Measurements from ENCODE around the gene RPRD1B. TPM values are rescaled to one million over a fixed set of nuclear protein-coding genes. Genes with fewer than 3 reads are reported as not detected.

Gene RPRD1B
- total RNA-seq, 4 donors from 2014 or later, result 44.5 to 55.4 (median 52.4) TPM

GRCh38 chr20:38123021-38123587, 89.6 kb downstream of the RPRD1B start:
- peak; percentile 14 to 46 (median 44) for DNase-seq
- Histone ChIP-seq H3K27ac (peak overlapping the region; percentile 11 to 64 (median 38)), H3K27me3 (no peaks in the 10 kb centered on the region), H3K36me3 (no peaks in the 10 kb centered on the region), H3K9me3 (no peaks in the 10 kb centered on the region), H3K4me1 (peaks cover 0 to 35% (median 0%) of the 10 kb centered on the region in 4 donors), H3K4me3 (no peak overlapping the region)
- TF ChIP-seq POLR2A (IDR thresholded peaks at IDR 0.05) (no peak), CTCF (IDR thresholded peaks at IDR 0.05) (no peak)

GRCh38 chr20:38125157-38126056, 91.9 kb downstream of the RPRD1B start:
- H3K36me3 ChIP-seq, result peaks cover 0 to 10% (median 0%) of the 10 kb centered on the region in 3 donors
- peaks cover 0 to 35% (median 0%) of the 10 kb centered on the region in 4 donors for H3K4me1 ChIP-seq
- no peak overlapping the region for H3K4me3 ChIP-seq
- peak in 2 of 3 donors; percentile 66 to 70 for DNase-seq
- peak overlapping the region in 3 of 4 donors; percentile 18 to 77 (median 68) for H3K27ac ChIP-seq
- H3K9me3 ChIP-seq, result no peaks in the 10 kb centered on the region
- no peaks in the 10 kb centered on the region for H3K27me3 ChIP-seq
- TF ChIP-seq CTCF (IDR thresholded peaks at IDR 0.05) (no peak), POLR2A (IDR thresholded peaks at IDR 0.05) (no peak)

- H3K4me1 ChIP-seq, result peaks cover 0 to 35% (median 0%) of the 10 kb centered on the region in 4 donors
- no peaks in the 10 kb centered on the region for H3K9me3 ChIP-seq
- no peak for TF ChIP-seq POLR2A (IDR thresholded peaks at IDR 0.05)
- no peak for TF ChIP-seq CTCF (IDR thresholded peaks at IDR 0.05)
- DNase-seq, result peak in 2 of 3 donors; percentile 43 to 45
- H3K27me3 ChIP-seq, result no peaks in the 10 kb centered on the region
- H3K4me3 ChIP-seq, result no peak overlapping the region
- H3K36me3 ChIP-seq, result peaks cover 0 to 19% (median 0%) of the 10 kb centered on the region in 3 donors
- H3K27ac ChIP-seq, result peak overlapping the region; percentile 18 to 77 (median 62)
Observed at GRCh38 chr20:38126146-38126921, 92.8 kb downstream of the RPRD1B start.

- no peak overlapping the region for H3K4me3 ChIP-seq
- H3K27ac ChIP-seq, result peak overlapping the region; percentile 18 to 77 (median 62)
- H3K27me3 ChIP-seq, result no peaks in the 10 kb centered on the region
- H3K9me3 ChIP-seq, result no peaks in the 10 kb centered on the region
- DNase-seq, result peak in 2 of 3 donors; percentile 49 to 68
- H3K36me3 ChIP-seq, result peaks cover 0 to 25% (median 0%) of the 10 kb centered on the region in 3 donors
- TF ChIP-seq POLR2A (IDR thresholded peaks at IDR 0.05) (no peak), CTCF (IDR thresholded peaks at IDR 0.05) (peak in 1 of 6 experiments; percentile 7)
- peaks cover 0 to 35% (median 0%) of the 10 kb centered on the region in 4 donors for H3K4me1 ChIP-seq
Observed at GRCh38 chr20:38126932-38127621, 93.5 kb downstream of the RPRD1B start.

Data from Peyer's patch (tissue), 4 donors.